GM23338 (cell line): ENCODE measurements around the gene STAC2. TPM values are rescaled to one million over a fixed set of nuclear protein-coding genes. Genes with fewer than 3 reads are reported as not detected.

Experiments
- ATAC-seq: fragments of 200-7000 bp; cut with Tn5 transposase; 3 replicates; pipeline ENCODE4 v1.9.1; 2020
- DNase-seq: peaks from one replicate; pipeline ENCODE4 v3.0.0-alpha.2; 2015; ENCODE audit warnings: low spot score
- H2AFZ ChIP-seq: fragments of 200-600 bp; sonication (generic); 2 replicates; pipeline ENCODE4 v1.8.0; 2016; ENCODE audit warnings: antibody characterized with exemption, mild to moderate bottlenecking, moderate library complexity
- H3F3A ChIP-seq: fragments of 200-600 bp; sonication (generic); replicated peaks from 2 replicates; pipeline ENCODE4 v1.8.0; 2017; ENCODE audit warnings: antibody characterized with exemption, mixed run types, low read depth
- H3K27ac ChIP-seq: fragments of 200-600 bp; sonication (generic); 2 replicates; pipeline ENCODE4 v1.6.1; 2016; ENCODE audit warnings: low read depth
- H3K27me3 ChIP-seq: fragments of 200-600 bp; sonication (generic); 2 replicates; pipeline ENCODE4 v1.8.0; 2016; ENCODE audit warnings: mild to moderate bottlenecking, mixed run types, moderate library complexity; ENCODE audit not compliant: insufficient read depth
- H3K36me3 ChIP-seq: fragments of 200-600 bp; sonication (generic); 2 replicates; pipeline ENCODE4 v1.8.0; 2016; ENCODE audit warnings: mild to moderate bottlenecking; ENCODE audit not compliant: insufficient read depth
- H3K4me1 ChIP-seq: fragments of 200-600 bp; sonication (generic); 2 replicates; pipeline ENCODE4 v1.8.0; 2016; ENCODE audit warnings: mild to moderate bottlenecking, moderate library complexity; ENCODE audit not compliant: insufficient read depth
- H3K4me2 ChIP-seq: fragments of 200-600 bp; sonication (generic); 2 replicates; pipeline ENCODE4 v1.7.1; 2017; ENCODE audit warnings: mixed run types
- H3K4me3 ChIP-seq: fragments of 200-600 bp; sonication (generic); 2 replicates; pipeline ENCODE4 v1.6.1; 2016; ENCODE audit warnings: mixed run types
- H3K79me2 ChIP-seq: fragments of 200-600 bp; sonication (generic); replicated peaks from 2 replicates; pipeline ENCODE4 v1.8.0; 2017; ENCODE audit warnings: mild to moderate bottlenecking; ENCODE audit not compliant: insufficient read depth
- H3K9me2 ChIP-seq: fragments of 200-600 bp; sonication (generic); 2 replicates; pipeline ENCODE4 v1.8.0; 2017; ENCODE audit not compliant: insufficient read depth
- H4K20me1 ChIP-seq: fragments of 200-600 bp; sonication (generic); replicated peaks from 2 replicates; pipeline ENCODE4 v1.8.0; 2017; ENCODE audit warnings: mild to moderate bottlenecking; ENCODE audit not compliant: insufficient read depth
- H3K27ac Mint-ChIP-seq: 2 replicates; pipeline ENCODE4 v1.8.0; 2020; ENCODE audit warnings: inconsistent platforms, mild to moderate bottlenecking, moderate library complexity, mixed read lengths
- H3K27me3 Mint-ChIP-seq: 3 replicates; pipeline ENCODE4 v1.8.0; 2022; ENCODE audit warnings: low read depth, mild to moderate bottlenecking, moderate library complexity, mixed read lengths, inconsistent platforms; ENCODE audit not compliant: insufficient read depth, poor library complexity
- H3K36me3 Mint-ChIP-seq: 3 replicates; pipeline ENCODE4 v1.8.0; 2021; ENCODE audit warnings: low read depth, mild to moderate bottlenecking, inconsistent platforms, moderate library complexity, mixed read lengths
- H3K4me1 Mint-ChIP-seq: 3 replicates; pipeline ENCODE4 v1.8.0; 2020; ENCODE audit warnings: mild to moderate bottlenecking, inconsistent platforms, mixed read lengths
- H3K4me3 Mint-ChIP-seq: 3 replicates; pipeline ENCODE4 v1.8.0; 2021; ENCODE audit warnings: moderate library complexity, mild to moderate bottlenecking, inconsistent platforms, mixed read lengths
- H3K9me3 Mint-ChIP-seq: 3 replicates; pipeline ENCODE4 v1.8.0; 2020; ENCODE audit warnings: moderate library complexity, mild to moderate bottlenecking, inconsistent platforms, mixed read lengths
- EZH2 ChIP-seq: fragments of 200-600 bp; sonication (generic); IDR thresholded peaks from one replicate; pipeline ENCODE4 v1.8.0; 2017; ENCODE audit warnings: antibody characterized with exemption, mild to moderate bottlenecking, low read depth; ENCODE audit not compliant: unreplicated experiment
- JUNB ChIP-seq: IDR thresholded peaks from one replicate; pipeline ENCODE4 v1.6.1; 2016; ENCODE audit warnings: antibody characterized with exemption; ENCODE audit not compliant: unreplicated experiment
- STAT1 ChIP-seq: IDR thresholded peaks from one replicate; pipeline ENCODE4 v1.6.1; 2016; ENCODE audit warnings: antibody characterized with exemption; ENCODE audit not compliant: unreplicated experiment
- ZNF462 ChIP-seq: fragments of 250-450 bp; sonication (Bioruptor Pico); IDR thresholded peaks from 2 replicates; pipeline ENCODE4 v1.5.0; 2020; ENCODE audit warnings: mild to moderate bottlenecking, moderate library complexity
- polyA plus RNA-seq: library from polyadenylated mRNA; unstranded; fragments of >200 nt; fragmentation: Nextera tagmentation; extraction: Ambion mirVana; gene quantifications from 2 replicates; pipeline ENCODE4 v1.2.1, GENCODE V29; 2016
- total RNA-seq: library from RNA; depleted of rRNA; stranded (reverse); fragments of >200 nt; shearing (Covaris generic); gene quantifications from 2 replicates; pipeline ENCODE4 v1.2.3, GENCODE V29; 2014
- TF ChIP-seq, protein P1 (sequence below), 2 experiments: fragments of 200-600 bp in 1 of 2; sonication (generic) in 1 of 2; conservative IDR thresholded peaks; 2 replicates each; pipeline versions ENCODE4 v1.5.1 to v1.6.1; 2016 to 2017; ENCODE audit warnings: antibody characterized with exemption in 2 of 2, low read depth in 2 of 2, mild to moderate bottlenecking in 2 of 2, moderate library complexity in 1 of 2

STAC2 gene
- total and polyA plus RNA-seq, 2 experiments from 2014 or later = 1.9 to 3.1 TPM

DNA sequence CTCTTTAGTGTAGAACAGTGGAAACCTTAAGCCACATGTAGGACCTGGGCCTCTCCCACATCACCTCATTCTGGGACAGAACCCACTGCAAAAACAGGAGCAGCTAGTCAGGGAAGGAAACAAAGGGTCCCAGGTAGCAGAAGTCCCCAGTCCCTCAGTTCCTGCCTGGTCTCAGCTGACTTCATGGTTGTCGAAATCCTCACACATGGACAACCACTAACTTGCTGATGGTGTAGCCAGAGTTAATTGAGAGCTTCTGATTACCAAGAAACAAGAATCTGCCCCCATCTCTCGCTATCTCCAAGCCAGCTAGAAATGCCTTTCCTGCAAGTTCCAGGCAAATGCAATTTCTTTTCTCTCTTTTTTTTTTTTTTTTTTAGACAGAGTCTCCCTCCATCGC, 56.2 kb downstream of the STAC2 start (continued):
- no peak for TF ChIP-seq ZNF462 (CRISPR knock-in tag)

DNA sequence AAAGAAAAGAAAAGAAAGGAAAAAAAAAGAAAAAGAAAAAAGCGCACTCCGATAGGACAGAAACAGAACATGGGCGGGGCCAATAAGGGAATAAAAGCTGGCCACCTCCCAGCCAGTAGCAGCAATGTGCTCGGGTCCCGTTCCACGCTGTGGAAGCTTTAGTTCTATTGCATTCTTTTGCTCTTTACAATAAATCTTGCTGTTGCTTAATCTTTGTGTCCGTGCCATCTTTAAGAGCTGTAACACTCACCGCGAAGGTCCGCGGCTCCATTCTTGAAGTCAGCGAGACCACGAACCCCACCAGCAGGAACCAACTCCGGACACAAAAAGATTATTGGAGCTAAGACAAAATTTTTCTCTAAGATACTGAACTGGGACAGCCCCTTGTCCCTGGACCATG, 56.6 kb downstream of the STAC2 start:
- Histone ChIP-seq H2AFZ (no peak overlapping the region), H3K27ac (no peak overlapping the region), H3K4me3 (no peak overlapping the region), H3K9me2 (no peaks in the 10 kb centered on the region), H4K20me1 (no peaks in the 10 kb centered on the region), H3K79me2 (no peaks in the 10 kb centered on the region), H3K27me3 (peaks cover 33% of the 10 kb centered on the region), H3F3A (peaks cover 5% of the 10 kb centered on the region), H3K4me1 (peaks cover 24% of the 10 kb centered on the region), H3K36me3 (no peaks in the 10 kb centered on the region), H3K4me2 (no peak overlapping the region)
- ATAC-seq (no peak), DNase-seq (no peak)
- Mint-ChIP-seq H3K9me3 (peaks cover 9% of the 10 kb centered on the region; the same call in 2 of the 3 replicates), H3K27me3 (peaks cover 29% of the 10 kb centered on the region), H3K36me3 (peaks cover 7% of the 10 kb centered on the region; the same call in 1 of the 3 replicates), H3K4me3 (no peak overlapping the region), H3K4me1 (peaks cover 21% of the 10 kb centered on the region), H3K27ac (no peak overlapping the region)
- TF ChIP-seq, protein P1, sequence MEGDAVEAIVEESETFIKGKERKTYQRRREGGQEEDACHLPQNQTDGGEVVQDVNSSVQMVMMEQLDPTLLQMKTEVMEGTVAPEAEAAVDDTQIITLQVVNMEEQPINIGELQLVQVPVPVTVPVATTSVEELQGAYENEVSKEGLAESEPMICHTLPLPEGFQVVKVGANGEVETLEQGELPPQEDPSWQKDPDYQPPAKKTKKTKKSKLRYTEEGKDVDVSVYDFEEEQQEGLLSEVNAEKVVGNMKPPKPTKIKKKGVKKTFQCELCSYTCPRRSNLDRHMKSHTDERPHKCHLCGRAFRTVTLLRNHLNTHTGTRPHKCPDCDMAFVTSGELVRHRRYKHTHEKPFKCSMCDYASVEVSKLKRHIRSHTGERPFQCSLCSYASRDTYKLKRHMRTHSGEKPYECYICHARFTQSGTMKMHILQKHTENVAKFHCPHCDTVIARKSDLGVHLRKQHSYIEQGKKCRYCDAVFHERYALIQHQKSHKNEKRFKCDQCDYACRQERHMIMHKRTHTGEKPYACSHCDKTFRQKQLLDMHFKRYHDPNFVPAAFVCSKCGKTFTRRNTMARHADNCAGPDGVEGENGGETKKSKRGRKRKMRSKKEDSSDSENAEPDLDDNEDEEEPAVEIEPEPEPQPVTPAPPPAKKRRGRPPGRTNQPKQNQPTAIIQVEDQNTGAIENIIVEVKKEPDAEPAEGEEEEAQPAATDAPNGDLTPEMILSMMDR (conservative IDR thresholded peaks at IDR 0.05; ENCODE audit: low read depth in 2 of 2) = no peak
- TF ChIP-seq JUNB (no peak), STAT1 (no peak), ZNF462 (CRISPR knock-in tag) (no peak), EZH2 (no peak)
